ENCODE data around the gene SLC22A1. TPM values are rescaled to one million over a fixed set of nuclear protein-coding genes. Genes with fewer than 3 reads are reported as not detected.

The SLC22A1 gene
- total RNA-seq, 1 experiment from 2014 or later = 0.86 TPM

GRCh38 chr6:160147146-160147536 is 25.5 kb downstream of the SLC22A1 start:
- no peak for DNase-seq (ENCODE audit: low read depth, low spot score)

GRCh38 chr6:160154471-160154870 is 32.9 kb downstream of the SLC22A1 start:
- BruUV-seq (replicated peaks) = no TSS peak
- Histone ChIP-seq H4K20me1 (ENCODE audit: insufficient read depth) (no peaks in the 10 kb centered on the region), H3K79me2 (ENCODE audit: insufficient read depth, low read length) (no peaks in the 10 kb centered on the region), H3K4me3 (replicated peaks in 1 of 2; ENCODE audit: low read depth in 1 of 2, low read length in 2 of 2) (no peak overlapping the region), H3K4me1 (ENCODE audit: control insufficient read depth in 1 of 2, insufficient read depth in 2 of 2, low read length in 2 of 2) (no peaks in the 10 kb centered on the region), H3K27me3 (ENCODE audit: insufficient read depth, low read length) (no peaks in the 10 kb centered on the region), H3K9ac (ENCODE audit: low read length) (no peak overlapping the region), H3K4me2 (ENCODE audit: low read length) (no peak overlapping the region), H3K27ac (ENCODE audit: low read depth, low read length) (no peak overlapping the region), H3K9me3 (ENCODE audit: control insufficient read depth in 1 of 2, insufficient read depth in 1 of 2, low read depth in 1 of 2, low read length in 2 of 2) (no peaks in the 10 kb centered on the region), H2AFZ (ENCODE audit: low read depth, low read length, poor library complexity, severe bottlenecking) (no peak overlapping the region), H3K9me2 (ENCODE audit: insufficient read depth) (no peaks in the 10 kb centered on the region), H3K36me3 (ENCODE audit: control insufficient read depth in 1 of 2, insufficient read depth in 2 of 2, low read length in 2 of 2) (no peaks in the 10 kb centered on the region)
- ChIA-PET CTCF (no interaction called here), POLR2A (no interaction called here), RAD21 (ENCODE audit: low non-redundant PET in 1 of 2, low total read pairs in 2 of 2, uncharacterized antibody in 2 of 2, unreplicated experiment in 2 of 2) (no interaction called here)
- intact Hi-C loops (cut with micrococcal nuclease) = no loop called here
- TF ChIP-seq POLR2AphosphoS5 (IDR thresholded peaks at IDR 0.05; ENCODE audit: low read depth, low read length) = no peak
- no peak for TF ChIP-seq ATF3 (IDR thresholded peaks at IDR 0.05)
- no peak for TF ChIP-seq CBX3 (IDR thresholded peaks at IDR 0.05; ENCODE audit: low read depth)
- no peak for TF ChIP-seq JUND (IDR thresholded peaks at IDR 0.05)
- ATAC-seq = no peak
- DNase-seq (ENCODE audit: low read depth, low spot score) = no peak

More at GRCh38 chr6:160147146-160147536, 25.5 kb downstream of the SLC22A1 start:
- no peak for ATAC-seq
- H3K9me3 ChIP-seq (ENCODE audit: control insufficient read depth in 1 of 2, insufficient read depth in 1 of 2, low read depth in 1 of 2, low read length in 2 of 2) = no peaks in the 10 kb centered on the region
- intact Hi-C loops (cut with micrococcal nuclease) = no loop called here
- H3K36me3 ChIP-seq (ENCODE audit: control insufficient read depth in 1 of 2, insufficient read depth in 2 of 2, low read length in 2 of 2) = no peaks in the 10 kb centered on the region
- ChIA-PET RAD21 (ENCODE audit: low non-redundant PET in 1 of 2, low total read pairs in 2 of 2, uncharacterized antibody in 2 of 2, unreplicated experiment in 2 of 2) (interaction anchor here in 1 of 2 experiments (0.6 kb wide), 1 partner anchor 81 kb away, joined by 3 read pairs; no protein-coding TSS in a partner anchor), POLR2A (no interaction called here), CTCF (no interaction called here)
- H2AFZ ChIP-seq (ENCODE audit: low read depth, low read length, poor library complexity, severe bottlenecking) = no peak overlapping the region
- no peaks in the 10 kb centered on the region for H3K27me3 ChIP-seq (ENCODE audit: insufficient read depth, low read length)
- H3K4me1 ChIP-seq (ENCODE audit: control insufficient read depth in 1 of 2, insufficient read depth in 2 of 2, low read length in 2 of 2) = no peaks in the 10 kb centered on the region
- H3K79me2 ChIP-seq (ENCODE audit: insufficient read depth, low read length) = no peaks in the 10 kb centered on the region
- no peak overlapping the region for H3K9ac ChIP-seq (ENCODE audit: low read length)
- no peak overlapping the region for H3K4me3 ChIP-seq (replicated peaks in 1 of 2; ENCODE audit: low read depth in 1 of 2, low read length in 2 of 2)
- no peak overlapping the region for H3K4me2 ChIP-seq (ENCODE audit: low read length)
- no peaks in the 10 kb centered on the region for H3K9me2 ChIP-seq (ENCODE audit: insufficient read depth)
- no TSS peak for BruUV-seq (replicated peaks)
- no peaks in the 10 kb centered on the region for H4K20me1 ChIP-seq (ENCODE audit: insufficient read depth)
- no peak overlapping the region for H3K27ac ChIP-seq (ENCODE audit: low read depth, low read length)
- TF ChIP-seq RAD21 (IDR thresholded peaks at IDR 0.05; ENCODE audit: low read depth) (no peak), SP1 (IDR thresholded peaks at IDR 0.05; ENCODE audit: low read depth) (no peak), ZFX (IDR thresholded peaks at IDR 0.05) (no peak), POLR2A (IDR thresholded peaks at IDR 0.05; ENCODE audit: borderline replicate concordance, extremely low read depth, insufficient read depth, insufficient read length) (no peak), SIN3A (IDR thresholded peaks at IDR 0.05; ENCODE audit: low read depth) (no peak), ELF1 (IDR thresholded peaks at IDR 0.05; ENCODE audit: borderline replicate concordance, low read depth) (no peak)
